ENCODE measurements around the gene AIM2. TPM values are rescaled to one million over a fixed set of nuclear protein-coding genes. Genes with fewer than 3 reads are reported as not detected.

Gene AIM2
- total and polyA plus RNA-seq, 10 of the 15 experiments (the other 5 are each of a cell fraction or from before 2014, with no cell fraction given): 7.9 to 35.7 (median 12.8) TPM

DNA sequence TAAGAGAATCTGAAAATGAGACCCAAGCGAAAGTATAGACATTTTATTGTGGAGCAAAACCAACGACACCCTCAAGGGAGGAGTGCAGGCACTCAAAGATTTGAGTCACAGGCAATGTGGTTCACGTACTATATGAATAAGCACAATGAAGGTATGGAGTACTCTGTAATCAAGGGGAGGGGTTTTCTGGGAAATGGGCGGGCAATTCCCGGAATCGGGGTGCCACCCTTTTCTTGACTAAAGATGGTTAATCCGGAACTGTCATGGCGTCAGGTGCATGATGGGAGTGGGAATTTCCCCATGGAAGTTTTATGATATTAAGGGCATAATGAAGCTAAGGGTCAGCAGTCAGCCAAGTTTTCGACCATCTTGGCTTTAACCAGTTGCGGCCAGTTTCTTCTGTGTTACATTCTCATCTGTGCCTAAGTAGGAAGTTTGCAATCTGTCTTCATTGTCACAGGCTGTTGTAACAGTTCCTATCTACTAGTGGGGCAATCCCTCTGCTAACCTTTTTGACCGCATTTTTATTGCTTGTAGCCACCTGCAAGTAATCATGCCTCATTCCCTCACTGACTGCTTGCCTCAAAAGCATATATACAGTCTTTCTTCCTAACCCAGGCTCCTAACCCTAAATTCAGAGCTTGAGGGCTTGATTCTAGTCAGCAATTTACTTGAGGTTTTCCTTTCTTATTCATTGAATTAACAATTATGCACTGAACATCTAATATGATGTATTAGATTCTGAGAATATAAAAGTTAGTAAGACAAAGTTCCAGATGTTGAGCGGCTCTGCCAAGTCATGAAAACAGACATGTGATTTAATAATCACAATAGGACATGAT, 775 bp upstream of the AIM2 start:
- Histone ChIP-seq H3K9me3 (replicated peaks; ENCODE audit: control insufficient read depth, insufficient read depth, low read length) (no peaks in the 10 kb centered on the region; the same call in 2 of the 3 replicates), H3K4me3 (peak overlapping the region; percentile 64), H4K20me1 (ENCODE audit: control insufficient read depth, insufficient read depth) (no peaks in the 10 kb centered on the region), H3K27ac (ENCODE audit: control insufficient read depth, insufficient read depth) (peak overlapping the region; percentile 89), H3K4me2 (ENCODE audit: control insufficient read depth, insufficient read depth) (peak overlapping the region; percentile 87), H3K9ac (ENCODE audit: control insufficient read depth, insufficient read depth, low read length) (peak overlapping the region; percentile 98), H3K79me2 (ENCODE audit: control insufficient read depth, insufficient read depth, low read length) (peaks cover 34% of the 10 kb centered on the region), H3K36me3 (ENCODE audit: control insufficient read depth in 2 of 2, insufficient read depth in 2 of 2, low read length in 1 of 2) (no peaks in the 10 kb centered on the region), H2AFZ (ENCODE audit: control insufficient read depth, low read depth, low read length) (peak overlapping the region; percentile 86), H3K4me1 (ENCODE audit: control insufficient read depth, insufficient read depth, low read length) (peaks cover 11% of the 10 kb centered on the region), H3K27me3 (replicated peaks in 1 of 2; ENCODE audit: control insufficient read depth in 2 of 2, insufficient read depth in 2 of 2, low read length in 1 of 2) (no peaks in the 10 kb centered on the region)
- ATAC-seq (peak; percentile 74), DNase-seq (ENCODE audit: low read depth, low spot score) (peak; percentile 94), FAIRE-seq (no peak)
- TSS peak; percentile 98 for BruUV-seq (replicated peaks)
- CTCF ChIA-PET: interaction anchor here (0.6 to 5.0 kb wide), 10 partner anchors 10 to 793 kb away, joined by 3 to 61 read pairs (median 4); partner anchors contain the start of gene MNDA
- SMC1A ChIA-PET (ENCODE audit: uncharacterized antibody, unreplicated experiment): interaction anchor here (0.9 to 4.4 kb wide), 23 partner anchors 9 to 829 kb away, joined by 3 to 43 read pairs (median 6); partner anchors contain the start of genes IFI16 and MNDA
- RAD21 ChIA-PET (ENCODE audit: unreplicated experiment): interaction anchor here (1.0 to 3.4 kb wide), 18 partner anchors 9 to 847 kb away, joined by 3 to 39 read pairs (median 4); partner anchors contain the start of genes CD1C, IFI16 and MNDA
- POLR2A ChIA-PET: interaction anchor here (1.1 to 5.0 kb wide), 9 partner anchors 9 to 1127 kb away, joined by 3 to 46 read pairs (median 7); partner anchors contain the start of genes IFI16 and MNDA
- intact Hi-C loops (cut with micrococcal nuclease; ENCODE audit: unreplicated experiment): loop anchor here (1.0 to 10.0 kb wide), 6 partner anchors 68 to 875 kb away; partner anchors contain the start of genes IFI16, MNDA, PYHIN1 and TAGLN2
- in situ Hi-C loops (cut with MboI): no loop called here
- WGBS (ENCODE audit: insufficient coverage, insufficient replicate concordance, low lambda C conversion rate, missing lambda C conversion rate): 9% methylated on average over 12 of the region's 12 CpGs
- TF ChIP-seq ESRRA (IDR thresholded peaks at IDR 0.05; ENCODE audit: low read length) (no peak; the same call in 1 of the 2 replicates), CEBPB (IDR thresholded peaks at IDR 0.05; ENCODE audit: borderline replicate concordance in 1 of 2, low read depth in 2 of 2, low read length in 2 of 2) (peak in 1 of 2 experiments; percentile 56; a peak in 2 of 4 replicates), BHLHE40 (IDR thresholded peaks at IDR 0.05; ENCODE audit: borderline replicate concordance in 1 of 2, low read depth in 2 of 2, low read length in 1 of 2) (0 out of 4 replicates have a peak, but pooled peaks have one; percentile 3 to 26), CBX3 (IDR thresholded peaks at IDR 0.05; ENCODE audit: borderline replicate concordance, low read depth) (no peak), MEF2A (IDR thresholded peaks at IDR 0.05; ENCODE audit: insufficient read depth, low read depth, low read length) (no peak), TARDBP (IDR thresholded peaks at IDR 0.05; ENCODE audit: borderline replicate concordance) (no peak), SPI1 (IDR thresholded peaks at IDR 0.05; ENCODE audit: borderline replicate concordance, insufficient read depth, low read depth, low read length) (no peak), ZNF384 (IDR thresholded peaks at IDR 0.05; ENCODE audit: borderline replicate concordance, low read depth, low read length) (no peak), RBBP5 (conservative IDR thresholded peaks at IDR 0.05) (no peak), SMC3 (IDR thresholded peaks at IDR 0.05; ENCODE audit: borderline replicate concordance, low read length) (no peak), NBN (IDR thresholded peaks at IDR 0.05) (0 out of 2 replicates have a peak, but pooled peaks have one; percentile 83)
- TF ChIP-seq, protein P1, sequence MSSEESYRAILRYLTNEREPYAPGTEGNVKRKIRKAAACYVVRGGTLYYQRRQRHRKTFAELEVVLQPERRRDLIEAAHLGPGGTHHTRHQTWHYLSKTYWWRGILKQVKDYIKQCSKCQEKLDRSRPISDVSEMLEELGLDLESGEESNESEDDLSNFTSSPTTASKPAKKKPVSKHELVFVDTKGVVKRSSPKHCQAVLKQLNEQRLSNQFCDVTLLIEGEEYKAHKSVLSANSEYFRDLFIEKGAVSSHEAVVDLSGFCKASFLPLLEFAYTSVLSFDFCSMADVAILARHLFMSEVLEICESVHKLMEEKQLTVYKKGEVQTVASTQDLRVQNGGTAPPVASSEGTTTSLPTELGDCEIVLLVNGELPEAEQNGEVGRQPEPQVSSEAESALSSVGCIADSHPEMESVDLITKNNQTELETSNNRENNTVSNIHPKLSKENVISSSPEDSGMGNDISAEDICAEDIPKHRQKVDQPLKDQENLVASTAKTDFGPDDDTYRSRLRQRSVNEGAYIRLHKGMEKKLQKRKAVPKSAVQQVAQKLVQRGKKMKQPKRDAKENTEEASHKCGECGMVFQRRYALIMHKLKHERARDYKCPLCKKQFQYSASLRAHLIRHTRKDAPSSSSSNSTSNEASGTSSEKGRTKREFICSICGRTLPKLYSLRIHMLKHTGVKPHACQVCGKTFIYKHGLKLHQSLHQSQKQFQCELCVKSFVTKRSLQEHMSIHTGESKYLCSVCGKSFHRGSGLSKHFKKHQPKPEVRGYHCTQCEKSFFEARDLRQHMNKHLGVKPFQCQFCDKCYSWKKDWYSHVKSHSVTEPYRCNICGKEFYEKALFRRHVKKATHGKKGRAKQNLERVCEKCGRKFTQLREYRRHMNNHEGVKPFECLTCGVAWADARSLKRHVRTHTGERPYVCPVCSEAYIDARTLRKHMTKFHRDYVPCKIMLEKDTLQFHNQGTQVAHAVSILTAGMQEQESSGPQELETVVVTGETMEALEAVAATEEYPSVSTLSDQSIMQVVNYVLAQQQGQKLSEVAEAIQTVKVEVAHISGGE (CRISPR knock-in tag; IDR thresholded peaks at IDR 0.05): no peak
- TF ChIP-seq, protein P2, sequence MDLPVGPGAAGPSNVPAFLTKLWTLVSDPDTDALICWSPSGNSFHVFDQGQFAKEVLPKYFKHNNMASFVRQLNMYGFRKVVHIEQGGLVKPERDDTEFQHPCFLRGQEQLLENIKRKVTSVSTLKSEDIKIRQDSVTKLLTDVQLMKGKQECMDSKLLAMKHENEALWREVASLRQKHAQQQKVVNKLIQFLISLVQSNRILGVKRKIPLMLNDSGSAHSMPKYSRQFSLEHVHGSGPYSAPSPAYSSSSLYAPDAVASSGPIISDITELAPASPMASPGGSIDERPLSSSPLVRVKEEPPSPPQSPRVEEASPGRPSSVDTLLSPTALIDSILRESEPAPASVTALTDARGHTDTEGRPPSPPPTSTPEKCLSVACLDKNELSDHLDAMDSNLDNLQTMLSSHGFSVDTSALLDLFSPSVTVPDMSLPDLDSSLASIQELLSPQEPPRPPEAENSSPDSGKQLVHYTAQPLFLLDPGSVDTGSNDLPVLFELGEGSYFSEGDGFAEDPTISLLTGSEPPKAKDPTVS (IDR thresholded peaks at IDR 0.05; ENCODE audit: low read depth, low read length): no peak; the same call in 1 of the 2 replicates

All from GM12878 (cell line).